Activated CD4-positive, alpha-beta T cell treated with anti-CD3 and anti-CD28 coated beads, Interleukin-2, amount 50 U/mL, for 1 hour (primary cell): ENCODE data around the gene FOXG1.

Experiments
- DNase-seq: peaks from one replicate; pipeline ENCODE4 v3.0.0-alpha.2; 2020

Gene FOXG1

GRCh38 chr14:28777471-28778137 is 11.0 kb downstream of the FOXG1 start:
- no peak for DNase-seq

DNA sequence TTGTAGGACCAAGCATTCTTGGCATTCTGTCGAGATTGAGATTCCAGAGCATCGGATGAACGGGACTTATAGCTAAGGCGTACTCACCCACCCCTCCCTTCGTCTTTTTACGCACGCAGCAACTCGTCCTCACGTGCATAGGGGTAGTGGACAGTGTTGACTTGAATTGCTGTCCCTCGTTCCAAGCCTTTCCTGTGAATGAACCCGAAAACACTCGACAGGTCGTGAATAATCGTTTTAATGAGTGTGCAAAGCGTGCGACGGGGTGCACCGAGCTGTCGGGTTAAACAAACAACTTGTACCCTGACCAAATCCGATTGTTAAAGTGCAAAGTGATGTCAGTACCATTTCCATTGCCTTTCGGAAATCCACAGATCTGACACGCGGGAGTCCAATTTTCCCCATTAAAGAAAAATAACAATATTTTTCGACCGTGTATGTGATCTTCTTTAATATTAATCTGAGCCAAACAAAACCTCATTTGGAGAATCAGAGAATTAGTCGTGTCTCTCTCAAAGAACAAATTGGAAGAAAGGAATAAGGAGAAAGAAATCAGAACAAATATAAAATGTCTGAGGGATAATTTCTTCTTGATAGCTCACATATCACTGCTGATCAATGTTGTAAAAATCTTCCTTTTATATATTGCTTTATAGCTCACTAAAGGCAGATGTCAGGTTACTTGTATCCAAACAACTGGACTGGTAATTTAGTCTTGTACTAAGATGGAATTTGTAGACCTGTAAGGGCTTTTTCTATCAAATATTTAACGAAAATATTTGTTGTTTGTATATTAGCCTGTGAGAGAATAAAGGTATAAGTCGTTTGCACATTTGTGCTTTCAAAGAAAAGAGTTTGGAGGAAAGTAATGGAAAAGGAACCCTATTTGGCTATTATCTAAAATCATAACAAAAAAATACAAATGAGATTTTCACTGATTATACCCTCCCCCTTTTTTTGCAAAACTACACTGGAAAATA is 11.8 kb downstream of the FOXG1 start:
- no peak for DNase-seq

- no peak for DNase-seq
Measured at GRCh38 chr14:28779456-28779855, 12.9 kb downstream of the FOXG1 start.

GRCh38 chr14:28780843-28781820 is 14.5 kb downstream of the FOXG1 start:
- DNase-seq, result no peak

- DNase-seq, result no peak
Measured at GRCh38 chr14:28782301-28782700, 15.7 kb downstream of the FOXG1 start.

- DNase-seq, result no peak
Measured at GRCh38 chr14:28783664-28784063, 17.1 kb downstream of the FOXG1 start.

GRCh38 chr14:28784096-28785048 is 17.8 kb downstream of the FOXG1 start:
- DNase-seq, result no peak

DNA sequence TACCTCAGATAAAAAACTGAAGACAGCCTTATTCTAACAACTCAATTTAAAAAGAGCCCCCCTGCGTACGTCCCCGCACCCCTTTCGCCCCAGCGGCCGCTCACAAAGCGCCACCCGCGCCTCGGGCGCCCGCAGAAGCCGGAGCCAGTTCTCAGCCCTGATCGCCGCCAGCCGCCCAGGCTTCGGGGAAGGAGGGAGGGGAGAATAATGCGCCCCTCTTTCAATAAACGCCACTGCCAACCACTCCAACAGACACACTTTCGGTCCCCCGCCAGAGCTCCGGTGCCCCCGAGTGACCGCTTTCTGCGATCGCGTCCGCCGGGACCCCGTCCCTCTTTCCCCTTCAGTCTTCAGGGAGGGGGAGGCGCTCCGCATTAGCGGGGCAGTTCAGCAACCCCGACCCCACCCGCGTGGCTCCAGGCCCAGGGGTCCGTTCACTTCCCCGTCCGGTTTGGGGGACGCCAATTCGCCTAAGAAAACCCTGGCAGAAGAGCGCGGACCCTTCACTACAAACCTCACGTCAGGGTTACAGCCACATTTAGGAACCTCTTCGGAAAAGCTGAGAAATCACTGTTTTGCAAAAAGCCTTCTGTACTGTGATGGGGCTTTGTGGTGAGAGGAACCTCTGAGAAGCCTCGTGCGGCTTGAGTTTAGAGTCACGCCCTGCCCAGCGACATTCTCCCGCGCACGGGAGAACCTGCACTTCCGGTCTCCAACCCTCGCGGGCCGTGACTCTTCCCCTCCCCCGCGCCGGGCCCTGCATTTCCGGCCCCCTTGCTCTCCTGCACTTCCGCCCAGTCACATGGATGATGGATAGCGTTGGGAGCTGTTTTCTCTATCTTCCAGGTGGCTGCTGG is 18.7 kb downstream of the FOXG1 start:
- DNase-seq, result no peak

GRCh38 chr14:28807518-28807917 is 40.9 kb downstream of the FOXG1 start:
- DNase-seq, result no peak

- DNase-seq, result no peak
Measured at GRCh38 chr14:28813810-28814209, 47.2 kb downstream of the FOXG1 start.
